ENCODE measurements around the gene DPY19L3. TPM values are rescaled to one million over a fixed set of nuclear protein-coding genes. Genes with fewer than 3 reads are reported as not detected.

DPY19L3 gene
- total RNA-seq, 2 donors from 2014 or later = 86.5 to 112 TPM

DNA sequence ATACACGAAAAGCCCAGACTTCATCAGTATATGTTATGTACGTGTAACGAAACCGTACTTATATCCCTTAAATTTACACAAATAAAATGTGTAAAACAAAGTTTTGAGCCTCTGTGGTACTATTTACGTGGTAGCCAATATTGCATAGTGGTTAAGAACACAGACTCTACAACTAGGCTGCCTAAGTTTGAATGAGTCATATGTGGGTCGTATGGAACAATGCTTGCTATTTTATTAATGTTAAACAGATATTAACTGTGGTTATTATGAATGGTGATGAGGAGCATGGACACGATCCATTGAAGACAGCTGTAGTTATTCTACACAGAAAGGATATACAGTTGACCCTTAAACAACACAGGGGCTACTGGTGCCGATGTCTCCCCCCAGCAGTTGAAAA lies 42.5 kb downstream of the DPY19L3 start:
- no peak overlapping the region for H3K9ac ChIP-seq (ENCODE audit: extremely low read depth, low read length, poor library complexity, severe bottlenecking)
- no peaks in the 10 kb centered on the region for H3K9me3 ChIP-seq (ENCODE audit: control insufficient read depth, low read length)
- TF ChIP-seq, protein P1, sequence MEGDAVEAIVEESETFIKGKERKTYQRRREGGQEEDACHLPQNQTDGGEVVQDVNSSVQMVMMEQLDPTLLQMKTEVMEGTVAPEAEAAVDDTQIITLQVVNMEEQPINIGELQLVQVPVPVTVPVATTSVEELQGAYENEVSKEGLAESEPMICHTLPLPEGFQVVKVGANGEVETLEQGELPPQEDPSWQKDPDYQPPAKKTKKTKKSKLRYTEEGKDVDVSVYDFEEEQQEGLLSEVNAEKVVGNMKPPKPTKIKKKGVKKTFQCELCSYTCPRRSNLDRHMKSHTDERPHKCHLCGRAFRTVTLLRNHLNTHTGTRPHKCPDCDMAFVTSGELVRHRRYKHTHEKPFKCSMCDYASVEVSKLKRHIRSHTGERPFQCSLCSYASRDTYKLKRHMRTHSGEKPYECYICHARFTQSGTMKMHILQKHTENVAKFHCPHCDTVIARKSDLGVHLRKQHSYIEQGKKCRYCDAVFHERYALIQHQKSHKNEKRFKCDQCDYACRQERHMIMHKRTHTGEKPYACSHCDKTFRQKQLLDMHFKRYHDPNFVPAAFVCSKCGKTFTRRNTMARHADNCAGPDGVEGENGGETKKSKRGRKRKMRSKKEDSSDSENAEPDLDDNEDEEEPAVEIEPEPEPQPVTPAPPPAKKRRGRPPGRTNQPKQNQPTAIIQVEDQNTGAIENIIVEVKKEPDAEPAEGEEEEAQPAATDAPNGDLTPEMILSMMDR (conservative IDR thresholded peaks at IDR 0.05) = no peak
- H3K9me3 Mint-ChIP-seq = no peaks in the 10 kb centered on the region
- peaks cover 72% of the 10 kb centered on the region for H3K36me3 Mint-ChIP-seq (ENCODE audit: low read depth)
- H3K27ac ChIP-seq (ENCODE audit: low read depth, low read length) = no peak overlapping the region
- H3K4me3 Mint-ChIP-seq = no peak overlapping the region
- no peak for DNase-seq
- H3K4me1 Mint-ChIP-seq = no peaks in the 10 kb centered on the region
- no peak overlapping the region for H3K4me3 ChIP-seq (ENCODE audit: low read length)
- peaks cover 64% of the 10 kb centered on the region for H3K36me3 ChIP-seq (ENCODE audit: control insufficient read depth, insufficient read depth, low read length)
- 97 to 100% methylated on average over 6 to 8 of the region's 8 CpGs for WGBS, 2 experiments (ENCODE audit: insufficient coverage in 1 of 2, insufficient read length in 1 of 2)
- H3K27me3 Mint-ChIP-seq (ENCODE audit: insufficient read depth) = no peaks in the 10 kb centered on the region
- H3K27ac Mint-ChIP-seq = no peak overlapping the region
- H3K4me1 ChIP-seq (ENCODE audit: control insufficient read depth, insufficient read depth, low read length) = no peaks in the 10 kb centered on the region
- no peaks in the 10 kb centered on the region for H3K27me3 ChIP-seq (ENCODE audit: control insufficient read depth, insufficient read depth, low read length, poor library complexity, severe bottlenecking)

DNA sequence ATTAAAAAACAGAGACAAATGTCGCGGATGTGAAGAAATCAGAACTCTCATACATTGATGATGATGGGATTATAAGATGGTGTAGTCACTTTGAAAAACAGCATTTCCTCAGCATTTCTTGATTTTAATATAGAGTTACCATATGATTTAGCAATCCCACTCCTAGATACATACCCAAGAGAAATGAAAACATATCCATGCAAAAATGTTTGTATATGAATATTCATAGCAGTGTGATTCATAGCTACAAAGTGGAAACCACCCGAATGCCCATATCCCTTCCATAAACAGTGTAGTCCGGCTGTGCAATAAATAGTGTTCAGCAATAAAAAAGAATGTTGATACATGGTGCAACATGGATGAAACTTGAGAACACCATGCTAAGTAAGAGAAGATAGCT lies 44.6 kb downstream of the DPY19L3 start:
- 100% methylated on average over 2 to 4 of the region's 4 CpGs for WGBS, 2 experiments (ENCODE audit: insufficient coverage in 1 of 2, insufficient read length in 1 of 2)
- no peak overlapping the region for H3K4me3 Mint-ChIP-seq
- H3K9me3 ChIP-seq (ENCODE audit: control insufficient read depth, low read length) = no peaks in the 10 kb centered on the region
- TF ChIP-seq, protein P1 (conservative IDR thresholded peaks at IDR 0.05) = no peak
- no peak for DNase-seq
- no peaks in the 10 kb centered on the region for H3K27me3 ChIP-seq (ENCODE audit: control insufficient read depth, insufficient read depth, low read length, poor library complexity, severe bottlenecking)
- no peak overlapping the region for H3K27ac ChIP-seq (ENCODE audit: low read depth, low read length)
- H3K4me3 ChIP-seq (ENCODE audit: low read length) = no peak overlapping the region
- H3K36me3 Mint-ChIP-seq (ENCODE audit: low read depth) = peaks cover 65% of the 10 kb centered on the region
- H3K4me1 ChIP-seq (ENCODE audit: control insufficient read depth, insufficient read depth, low read length) = no peaks in the 10 kb centered on the region
- no peak overlapping the region for H3K9ac ChIP-seq (ENCODE audit: extremely low read depth, low read length, poor library complexity, severe bottlenecking)
- H3K27ac Mint-ChIP-seq = no peak overlapping the region
- no peaks in the 10 kb centered on the region for H3K4me1 Mint-ChIP-seq
- H3K9me3 Mint-ChIP-seq = no peaks in the 10 kb centered on the region
- no peaks in the 10 kb centered on the region for H3K27me3 Mint-ChIP-seq (ENCODE audit: insufficient read depth)
- H3K36me3 ChIP-seq (ENCODE audit: control insufficient read depth, insufficient read depth, low read length) = peaks cover 70% of the 10 kb centered on the region

DNA sequence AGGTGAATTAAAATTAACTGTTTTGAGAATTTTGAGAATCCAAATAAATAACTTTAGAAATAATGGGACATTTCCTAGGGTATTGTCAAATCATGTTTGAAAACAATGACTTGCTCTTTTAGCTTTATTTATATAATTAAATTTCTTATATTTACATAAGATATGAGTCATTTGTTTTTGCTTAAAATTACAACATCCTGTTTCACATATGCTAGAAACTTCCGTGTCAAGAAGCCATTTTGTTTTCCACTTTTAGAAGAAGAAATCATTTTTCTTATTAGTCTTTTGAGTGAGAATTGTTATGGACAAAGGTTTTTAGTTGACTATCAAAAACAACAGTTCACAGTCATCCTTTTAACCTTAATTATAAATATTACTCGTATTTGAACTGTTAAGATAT lies 48.2 kb downstream of the DPY19L3 start:
- Mint-ChIP-seq H3K9me3 (no peaks in the 10 kb centered on the region), H3K27me3 (ENCODE audit: insufficient read depth) (no peaks in the 10 kb centered on the region), H3K27ac (no peak overlapping the region), H3K4me1 (no peaks in the 10 kb centered on the region), H3K4me3 (no peak overlapping the region), H3K36me3 (ENCODE audit: low read depth) (peaks cover 72% of the 10 kb centered on the region)
- Histone ChIP-seq H3K27me3 (ENCODE audit: control insufficient read depth, insufficient read depth, low read length, poor library complexity, severe bottlenecking) (no peaks in the 10 kb centered on the region), H3K4me3 (ENCODE audit: low read length) (no peak overlapping the region), H3K9me3 (ENCODE audit: control insufficient read depth, low read length) (no peaks in the 10 kb centered on the region), H3K4me1 (ENCODE audit: control insufficient read depth, insufficient read depth, low read length) (no peaks in the 10 kb centered on the region), H3K9ac (ENCODE audit: extremely low read depth, low read length, poor library complexity, severe bottlenecking) (no peak overlapping the region), H3K27ac (ENCODE audit: low read depth, low read length) (no peak overlapping the region), H3K36me3 (ENCODE audit: control insufficient read depth, insufficient read depth, low read length) (peaks cover 86% of the 10 kb centered on the region)
- no peak for DNase-seq
- 100% methylated on average over 1 of the region's 2 CpGs; no CpG with 5 or more reads in 1 of the 2 experiments for WGBS, 2 experiments (ENCODE audit: insufficient coverage in 1 of 2, insufficient read length in 1 of 2)
- TF ChIP-seq, protein P1 (conservative IDR thresholded peaks at IDR 0.05) = no peak
